G401 (cell line): ENCODE results near the gene ATIC. TPM values are rescaled to one million over a fixed set of nuclear protein-coding genes. Genes with fewer than 3 reads are reported as not detected.

Experiments used
- DNase-seq: peaks from one replicate; pipeline ENCODE4 v3.0.0-alpha.2; 2015; ENCODE audit warnings: low spot score
- in situ Hi-C: cut with HindIII; loops from 2 replicates; pipeline ENCODE4 v1.10.0; 2016; ENCODE audit warnings: low sequenced_read_pairs, mixed read lengths
- total RNA-seq: library from RNA; depleted of rRNA; stranded (reverse); fragments of >200 nt; shearing (Covaris generic); gene quantifications from 2 replicates; pipeline ENCODE4 v1.2.3, GENCODE V29; 2014; rRNA removed

ATIC gene
- total RNA-seq, 1 experiment from 2014 or later, result 60.6 TPM

DNA sequence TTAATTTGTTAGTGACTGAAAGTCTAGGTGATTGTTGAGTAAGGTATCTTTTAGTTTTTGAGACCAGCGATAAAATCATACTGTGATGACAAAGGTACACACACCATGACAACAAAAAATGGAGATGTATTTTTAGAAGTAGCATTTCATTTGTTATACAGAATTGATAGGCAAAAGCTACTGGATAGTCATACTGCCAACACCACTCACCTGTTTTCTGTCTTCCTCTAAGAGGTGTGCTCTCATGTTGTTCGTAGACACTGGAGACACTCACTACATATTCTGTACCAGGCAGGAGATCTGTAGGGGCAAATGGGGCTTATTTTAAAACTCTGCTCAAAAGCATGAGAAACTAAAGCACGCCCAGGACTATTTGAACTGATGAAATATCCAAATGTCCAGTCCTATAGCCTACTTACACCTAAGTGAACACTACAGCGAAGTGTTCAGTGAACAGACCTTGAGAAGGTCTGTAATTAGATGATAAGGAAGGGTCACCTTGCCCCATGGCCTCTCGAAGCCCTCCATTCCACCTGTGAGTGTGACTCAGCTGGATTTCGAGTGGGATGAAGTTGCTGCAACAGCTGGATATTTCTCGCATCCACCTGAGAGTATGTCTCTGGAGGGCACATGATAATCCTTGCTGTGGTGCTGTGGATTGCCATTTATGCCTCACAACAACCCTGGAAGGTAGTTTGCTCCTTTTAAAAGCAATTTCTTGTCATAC is 76.3 kb downstream of the ATIC start:
- in situ Hi-C loops, result no loop called here

DNA sequence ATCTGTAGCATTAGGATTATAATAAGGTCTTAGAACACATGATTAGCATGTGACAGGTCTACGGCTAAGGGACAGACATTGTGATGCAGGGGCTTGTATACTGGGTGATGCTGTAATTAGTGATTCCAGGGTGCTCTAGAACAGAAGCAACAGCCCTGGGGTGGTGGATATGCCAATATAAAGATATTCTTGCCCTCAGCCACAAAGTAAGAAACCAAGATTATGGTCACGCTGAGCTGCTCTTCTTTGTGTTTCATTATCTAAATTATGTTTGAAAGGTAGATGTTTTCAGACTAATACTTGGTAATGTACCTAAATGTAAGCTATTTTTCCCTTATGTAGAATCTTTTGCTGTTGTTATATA is 78.7 kb downstream of the ATIC start:
- in situ Hi-C loops, result no loop called here
- DNase-seq, result no peak

More for the DNA sequence above, 76.3 kb downstream of the ATIC start:
- no peak for DNase-seq

DNA sequence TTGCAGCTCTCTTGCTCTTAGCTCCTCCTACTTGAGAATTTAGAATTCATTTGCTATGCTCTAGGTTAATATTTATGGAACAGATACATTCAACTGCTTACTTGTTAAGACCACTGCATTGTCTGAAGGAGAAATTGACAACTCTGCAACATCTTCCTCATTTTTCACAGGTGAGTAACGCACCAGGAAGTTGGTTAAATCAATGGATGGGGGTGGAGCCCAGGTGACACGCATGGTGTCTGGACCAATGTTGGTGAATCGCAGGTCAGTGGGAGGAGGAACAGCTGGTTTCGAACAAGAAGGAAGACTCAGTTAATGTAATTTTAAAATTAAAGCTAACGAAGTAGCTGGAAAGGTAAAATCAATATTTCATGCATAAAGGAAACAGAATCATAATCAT is 79.7 kb downstream of the ATIC start:
- in situ Hi-C loops, result no loop called here
- DNase-seq, result no peak

DNA sequence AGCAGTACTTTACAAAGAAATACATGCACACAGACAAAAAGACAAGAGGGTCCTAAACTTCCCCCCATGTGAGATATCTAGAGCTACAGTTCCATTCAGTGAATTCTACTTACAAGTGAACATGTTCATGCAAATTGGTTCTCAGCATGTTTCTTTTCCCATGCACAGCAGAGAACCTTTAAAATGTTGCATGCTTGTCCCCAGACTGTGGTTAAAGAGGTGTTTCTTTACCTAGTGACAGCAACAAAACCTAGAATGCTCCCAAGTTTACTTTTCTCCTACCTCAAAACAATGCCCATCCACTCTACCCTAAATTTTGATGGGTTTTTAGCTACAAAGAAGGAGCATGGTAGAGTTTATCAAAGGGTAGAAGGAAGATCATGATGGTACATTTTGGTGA is 80.3 kb downstream of the ATIC start:
- in situ Hi-C loops, result no loop called here

DNA sequence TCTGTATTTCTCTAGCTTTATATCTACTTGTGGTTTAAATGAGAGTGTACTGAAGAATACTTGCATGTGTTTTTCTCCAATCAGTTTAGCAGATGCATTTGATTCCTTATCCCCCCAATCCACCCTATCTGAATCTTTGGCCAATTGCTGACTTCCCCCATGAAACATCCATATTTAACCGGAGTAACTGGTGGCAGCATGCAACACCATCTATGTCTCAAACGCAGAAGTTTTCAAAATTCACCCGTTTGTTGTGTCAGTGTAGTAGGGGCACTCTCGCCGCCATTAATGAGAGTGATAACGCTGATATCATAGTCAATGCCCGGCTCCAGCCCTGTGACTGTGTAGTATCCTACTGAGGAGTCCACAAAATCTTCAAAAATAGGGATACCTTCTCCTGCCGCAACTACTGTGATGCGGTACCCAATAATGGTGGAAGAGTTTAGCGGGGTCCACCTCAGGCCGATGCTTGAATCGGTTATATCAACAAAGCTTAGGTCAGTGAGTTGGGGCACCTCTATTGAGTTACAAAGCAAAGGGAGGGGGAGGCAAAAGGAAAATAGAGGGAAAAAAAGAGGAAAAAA is 80.9 kb downstream of the ATIC start:
- in situ Hi-C loops, result no loop called here
- DNase-seq, result no peak

More for the DNA sequence above, 80.3 kb downstream of the ATIC start:
- no peak for DNase-seq

DNA sequence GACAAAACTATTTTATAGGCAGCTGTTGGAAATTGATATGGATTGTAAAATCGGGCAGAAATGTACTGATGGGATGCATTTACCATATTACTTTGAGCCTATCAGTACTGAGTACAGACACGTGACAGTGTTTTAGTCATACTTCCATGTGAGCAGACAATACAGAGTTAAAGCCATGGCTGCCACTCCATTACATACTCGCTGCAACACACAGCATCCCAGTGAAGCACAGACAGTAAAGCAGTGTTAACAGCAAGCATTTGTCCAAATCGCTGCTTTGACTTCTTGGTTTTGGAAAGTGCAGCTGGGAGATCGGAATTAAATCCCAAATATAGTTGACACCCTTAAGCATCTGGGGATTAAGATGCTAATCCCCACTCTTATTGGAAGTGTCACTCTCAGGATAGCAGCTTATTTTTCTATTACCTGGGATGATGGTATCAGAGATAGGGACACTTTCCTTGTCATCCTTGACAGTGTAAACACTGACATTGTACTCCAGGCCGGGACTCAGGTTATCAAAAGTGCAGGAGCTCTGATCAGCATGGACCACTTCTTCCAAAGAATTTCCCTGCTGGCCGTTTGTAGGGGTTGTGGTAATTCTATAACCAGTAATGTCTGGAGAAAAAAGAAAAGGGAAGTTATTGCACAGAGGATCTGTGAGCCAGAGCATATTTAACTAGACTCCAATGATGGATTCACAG is 82.4 kb downstream of the ATIC start:
- in situ Hi-C loops, result no loop called here
- DNase-seq, result no peak

DNA sequence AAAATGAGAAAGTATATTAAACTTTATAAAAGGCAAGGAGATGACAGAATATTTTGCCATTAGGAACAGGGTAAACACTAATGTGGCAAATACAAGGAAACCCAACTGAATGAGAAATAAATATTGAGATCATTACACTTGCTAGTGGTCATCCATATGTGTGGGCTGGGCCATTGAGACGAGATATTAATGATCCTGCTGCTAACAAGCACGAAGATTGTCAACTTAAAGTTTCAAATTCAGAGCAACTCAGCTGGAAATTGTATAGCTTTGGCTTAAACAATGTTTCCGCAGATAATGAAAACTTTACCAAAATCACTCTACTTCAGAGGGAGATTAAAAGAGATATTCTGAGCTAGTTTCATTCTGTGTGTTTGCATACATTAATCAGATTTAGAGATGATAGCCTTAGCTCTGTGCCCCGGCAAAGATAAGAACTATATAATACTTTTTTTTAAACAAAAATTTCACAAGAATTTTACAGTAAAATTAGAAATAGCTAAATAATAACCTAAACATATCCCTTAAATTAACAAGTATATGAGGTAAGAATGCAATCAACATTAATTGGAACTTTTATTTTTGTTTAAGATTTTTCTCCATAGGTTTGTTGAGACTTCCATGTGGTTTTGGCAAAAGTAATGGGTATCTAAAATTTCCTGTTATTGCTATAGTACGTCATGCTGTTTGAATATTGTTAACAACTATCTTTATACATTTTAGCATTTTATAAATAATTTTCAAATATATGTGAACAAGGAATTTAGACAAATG is 84.0 kb downstream of the ATIC start:
- DNase-seq, result no peak
- in situ Hi-C loops, result no loop called here

DNA sequence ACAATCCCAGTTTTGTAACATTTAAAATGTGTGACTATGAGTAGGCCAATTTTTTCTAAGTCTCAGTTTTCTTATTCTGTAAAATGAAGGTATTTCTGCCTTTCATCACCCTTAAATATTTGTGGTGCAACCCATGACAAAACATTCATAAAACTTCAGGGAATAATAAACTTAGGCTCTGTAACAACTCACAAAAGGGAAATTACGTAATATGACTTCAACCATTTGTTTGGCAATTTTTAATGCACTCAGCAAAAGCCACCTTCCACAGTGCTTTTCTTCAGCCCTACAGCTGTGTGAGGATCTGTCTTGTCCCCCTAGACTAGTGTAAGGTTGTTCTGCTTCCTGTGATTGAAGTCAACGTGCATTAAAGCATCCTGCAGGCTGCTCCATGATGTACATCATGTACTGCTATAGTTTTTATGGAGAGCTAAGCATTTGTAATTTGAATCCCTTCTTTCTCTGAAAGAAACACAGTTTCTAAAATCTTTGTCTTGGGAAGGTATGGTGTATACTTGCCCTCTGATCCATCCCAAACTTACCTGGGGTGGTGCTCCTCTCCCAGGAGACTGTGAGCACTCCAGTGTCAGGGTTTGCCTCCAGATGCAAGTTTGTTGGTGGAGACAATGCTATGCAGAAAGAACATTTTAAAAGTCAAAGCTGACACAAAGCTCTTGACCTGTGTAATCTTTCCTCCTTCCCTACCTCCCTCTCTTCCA is 84.9 kb downstream of the ATIC start:
- no peak for DNase-seq
- in situ Hi-C loops, result no loop called here

DNA sequence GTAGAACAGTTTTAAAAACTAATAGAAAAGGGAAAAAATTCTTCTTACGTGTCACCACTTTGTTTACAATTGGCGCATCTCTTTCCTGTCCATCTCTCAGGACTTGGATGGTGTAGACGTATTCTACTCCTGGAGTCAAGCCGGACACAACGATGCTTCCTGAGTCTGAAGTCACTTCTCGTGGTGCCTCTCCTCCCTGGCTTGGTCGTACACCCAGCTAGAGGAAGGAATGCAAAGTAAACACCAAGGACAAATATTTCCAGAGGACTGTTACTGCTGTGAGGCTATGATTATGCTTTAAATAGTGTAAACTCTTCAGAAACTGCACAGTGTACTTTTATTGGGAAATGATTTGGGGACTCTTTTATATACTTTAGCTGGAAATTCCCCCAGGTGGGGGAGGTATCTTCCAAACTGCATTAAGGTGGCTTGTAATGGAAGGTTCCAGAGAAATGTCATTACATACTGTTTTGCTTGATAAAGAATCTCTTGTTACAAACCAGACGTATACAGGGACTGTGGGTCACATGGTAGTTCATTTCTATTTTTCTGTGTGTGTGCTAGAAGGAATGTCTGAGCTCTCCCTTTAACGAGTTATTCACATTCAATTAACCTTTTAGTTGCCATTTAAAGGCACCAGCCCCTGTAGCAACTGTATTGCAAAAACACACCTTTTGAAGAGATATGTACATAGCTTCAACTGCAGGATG is 85.9 kb downstream of the ATIC start:
- in situ Hi-C loops, result no loop called here
- DNase-seq, result no peak

DNA sequence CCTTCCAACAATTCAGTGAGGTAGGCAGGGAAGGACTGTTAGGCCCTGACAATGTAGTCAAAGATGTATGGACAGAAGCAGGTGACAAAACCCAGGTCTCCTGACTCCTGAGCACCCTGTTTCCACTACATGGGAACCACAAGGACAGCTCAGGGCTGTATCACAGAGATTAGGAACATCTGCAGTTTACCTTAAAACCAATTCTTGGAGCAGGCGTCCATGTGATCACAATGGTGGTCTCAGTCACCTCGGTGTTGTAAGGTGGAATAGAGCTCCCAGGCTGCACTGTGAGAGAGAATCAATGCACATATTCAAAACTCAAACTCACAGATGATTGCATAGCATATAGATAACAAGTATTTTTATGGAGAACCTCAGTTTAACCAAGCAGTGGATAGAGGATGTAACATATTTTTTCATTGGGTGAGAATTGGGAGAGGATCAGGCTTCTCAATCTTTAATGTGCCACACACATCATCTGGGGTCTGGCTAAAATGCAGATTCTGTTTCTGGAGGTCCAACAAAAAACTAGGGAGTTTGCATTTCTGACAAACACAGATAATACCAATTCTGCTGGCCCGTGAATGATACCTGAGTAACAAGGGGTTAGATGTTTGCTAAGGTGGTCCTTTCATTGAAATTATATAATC is 87.3 kb downstream of the ATIC start:
- in situ Hi-C loops, result no loop called here
- no peak for DNase-seq

Other genes with a start within 250 kb of the ATIC start
- gene ABCA12, start 173.4 kb upstream of the ATIC start, total RNA-seq, result not detected in 2 replicates
- 0.27 and 0.86 TPM in 2 replicates for gene FN1, start 124.0 kb downstream of the ATIC start, total RNA-seq